Prostate gland (tissue), 2 donors: ENCODE measurements around the gene CYP4F3. TPM values are rescaled to one million over a fixed set of nuclear protein-coding genes. Genes with fewer than 3 reads are reported as not detected.

Experiments
- DNase-seq: peaks from one replicate; pipeline ENCODE4 v3.0.0-alpha.2; 2019; ENCODE audit warnings: low spot score
- H3K27ac ChIP-seq, 2 donors: fragments of 200-600 bp; sonication (generic); 2 replicates each; pipeline ENCODE4 v1.5.1; 2017 to 2019
- H3K27me3 ChIP-seq: fragments of 200-600 bp; sonication (generic); replicated peaks from 2 replicates; pipeline ENCODE4 v1.5.1; 2019; ENCODE audit not compliant: insufficient read depth
- H3K36me3 ChIP-seq, 2 donors: fragments of 200-600 bp; sonication (generic); 1 replicate in 1 of 2; 2 replicates in 1 of 2; pipeline versions ENCODE4 v1.5.1 to v1.8.1; 2017 to 2019
- H3K4me1 ChIP-seq: fragments of 200-600 bp; sonication (generic); replicated peaks from 2 replicates; pipeline ENCODE4 v1.5.1; 2019
- H3K4me3 ChIP-seq, 2 donors: fragments of 200-600 bp; sonication (generic); 2 replicates each; pipeline ENCODE4 v1.5.1; 2017 to 2019
- H3K9me3 ChIP-seq: fragments of 200-600 bp; sonication (generic); 2 replicates; pipeline ENCODE4 v1.5.1; 2017
- POLR2A ChIP-seq: fragments of 450-650 bp; IDR thresholded peaks from one replicate; pipeline ENCODE4 v1.6.1; 2016; ENCODE audit warnings: antibody characterized with exemption, mild to moderate bottlenecking
- POLR2AphosphoS5 ChIP-seq: sonication (generic); formaldehyde crosslinking; IDR thresholded peaks from one replicate; pipeline ENCODE4 v1.6.1; 2017; ENCODE audit warnings: antibody characterized with exemption
- WGBS: methylation state at CpG from one replicate; pipeline ENCODE4 v1.1.5; 2018; 5-methylcytosine and 5-hydroxymethylcytosine counted together
- intact Hi-C: fragments of 100-400 bp; cut with DNase I; formaldehyde crosslinking; loops from one replicate; pipeline ENCODE4 v1.14.2; 2022
- total RNA-seq, 2 donors: library from RNA; depleted of rRNA; stranded (reverse); fragments of >200 nt; gene quantifications; one replicate each; pipeline ENCODE4 v1.1.0, GENCODE V29; 2016
- TF ChIP-seq, protein P1 (sequence below), 4 experiments: fragments of 200-600 bp in 2 of 4; fragments of 450-650 bp in 2 of 4; sonication (generic) in 2 of 4; IDR thresholded peaks; 1 replicate in 3 of 4; 2 replicates in 1 of 4; pipeline ENCODE4 v1.5.1; 2016 to 2019; ENCODE audit warnings: antibody characterized with exemption in 4 of 4, mild to moderate bottlenecking in 2 of 4, moderate library complexity in 2 of 4

Gene CYP4F3
- total RNA-seq, 2 donors from 2014 or later, result 0.28 to 2.0 TPM

DNA sequence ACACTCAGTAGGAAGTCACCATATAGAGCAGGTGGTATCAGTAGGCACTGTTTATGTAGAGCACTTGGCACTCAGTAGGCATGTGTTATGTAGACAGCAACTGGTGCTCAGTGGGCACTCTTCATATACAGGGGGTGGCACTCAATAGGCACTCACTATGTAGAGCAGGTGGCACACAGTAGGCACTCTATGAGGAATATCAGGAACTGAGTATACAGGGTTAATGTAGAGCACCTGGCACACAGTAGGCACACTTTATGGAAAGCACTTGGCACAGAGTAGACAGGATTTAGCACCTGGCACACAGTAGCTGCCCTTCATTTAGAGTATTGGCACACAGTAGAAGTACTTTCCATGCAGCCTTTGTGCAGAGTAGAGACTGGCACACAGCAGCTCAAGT lies 1.1 kb upstream of the CYP4F3 start:
- no peak for DNase-seq
- Histone ChIP-seq H3K4me3 (no peak overlapping the region), H3K36me3 (no peaks in the 10 kb centered on the region), H3K4me1 (no peaks in the 10 kb centered on the region), H3K27ac (no peak overlapping the region), H3K27me3 (no peaks in the 10 kb centered on the region), H3K9me3 (no peaks in the 10 kb centered on the region)
- TF ChIP-seq, protein P1, sequence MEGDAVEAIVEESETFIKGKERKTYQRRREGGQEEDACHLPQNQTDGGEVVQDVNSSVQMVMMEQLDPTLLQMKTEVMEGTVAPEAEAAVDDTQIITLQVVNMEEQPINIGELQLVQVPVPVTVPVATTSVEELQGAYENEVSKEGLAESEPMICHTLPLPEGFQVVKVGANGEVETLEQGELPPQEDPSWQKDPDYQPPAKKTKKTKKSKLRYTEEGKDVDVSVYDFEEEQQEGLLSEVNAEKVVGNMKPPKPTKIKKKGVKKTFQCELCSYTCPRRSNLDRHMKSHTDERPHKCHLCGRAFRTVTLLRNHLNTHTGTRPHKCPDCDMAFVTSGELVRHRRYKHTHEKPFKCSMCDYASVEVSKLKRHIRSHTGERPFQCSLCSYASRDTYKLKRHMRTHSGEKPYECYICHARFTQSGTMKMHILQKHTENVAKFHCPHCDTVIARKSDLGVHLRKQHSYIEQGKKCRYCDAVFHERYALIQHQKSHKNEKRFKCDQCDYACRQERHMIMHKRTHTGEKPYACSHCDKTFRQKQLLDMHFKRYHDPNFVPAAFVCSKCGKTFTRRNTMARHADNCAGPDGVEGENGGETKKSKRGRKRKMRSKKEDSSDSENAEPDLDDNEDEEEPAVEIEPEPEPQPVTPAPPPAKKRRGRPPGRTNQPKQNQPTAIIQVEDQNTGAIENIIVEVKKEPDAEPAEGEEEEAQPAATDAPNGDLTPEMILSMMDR (IDR thresholded peaks at IDR 0.05), result no peak
- no peak for TF ChIP-seq POLR2A
- no peak for TF ChIP-seq POLR2AphosphoS5
- intact Hi-C loops, result no loop called here

DNA sequence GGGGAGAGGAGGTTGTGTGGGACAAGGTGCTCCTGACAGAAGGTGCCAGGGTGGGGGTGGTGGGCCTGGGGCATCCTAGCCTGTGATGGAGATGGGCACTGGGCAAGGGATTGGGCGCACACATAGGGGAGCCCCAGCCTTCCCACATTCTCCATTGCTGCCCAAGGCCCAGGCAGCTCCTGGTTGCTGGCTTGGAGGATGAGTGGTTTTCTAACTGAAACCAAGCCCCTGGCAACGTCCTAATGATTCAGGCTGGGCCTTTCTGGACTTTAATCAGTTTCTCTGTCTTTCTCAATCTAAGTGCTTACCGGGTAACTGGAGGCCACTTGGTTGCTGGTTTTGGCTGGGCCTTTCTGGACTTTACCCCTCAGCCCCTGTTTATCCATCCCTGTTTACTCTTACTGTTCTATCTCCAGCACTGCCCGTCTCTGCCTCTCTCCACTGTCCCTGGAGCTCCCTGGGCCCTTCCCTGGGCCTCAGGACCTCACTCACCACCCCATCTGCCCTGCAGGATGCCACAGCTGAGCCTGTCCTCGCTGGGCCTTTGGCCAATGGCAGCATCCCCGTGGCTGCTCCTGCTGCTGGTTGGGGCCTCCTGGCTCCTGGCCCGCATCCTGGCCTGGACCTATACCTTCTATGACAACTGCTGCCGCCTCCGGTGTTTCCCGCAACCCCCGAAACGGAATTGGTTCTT lies 354 bp downstream of the CYP4F3 start:
- no peaks in the 10 kb centered on the region for H3K27me3 ChIP-seq
- H3K4me1 ChIP-seq, result no peaks in the 10 kb centered on the region
- intact Hi-C loops, result no loop called here
- TF ChIP-seq, protein P1 (IDR thresholded peaks at IDR 0.05), result no peak
- TF ChIP-seq POLR2A (no peak), POLR2AphosphoS5 (no peak)
- H3K36me3 ChIP-seq, result no peaks in the 10 kb centered on the region
- 66% methylated on average over 12 of the region's 12 CpGs for WGBS
- H3K9me3 ChIP-seq, result no peaks in the 10 kb centered on the region
- DNase-seq, result no peak
- no peak overlapping the region for H3K27ac ChIP-seq
- no peak overlapping the region for H3K4me3 ChIP-seq

DNA sequence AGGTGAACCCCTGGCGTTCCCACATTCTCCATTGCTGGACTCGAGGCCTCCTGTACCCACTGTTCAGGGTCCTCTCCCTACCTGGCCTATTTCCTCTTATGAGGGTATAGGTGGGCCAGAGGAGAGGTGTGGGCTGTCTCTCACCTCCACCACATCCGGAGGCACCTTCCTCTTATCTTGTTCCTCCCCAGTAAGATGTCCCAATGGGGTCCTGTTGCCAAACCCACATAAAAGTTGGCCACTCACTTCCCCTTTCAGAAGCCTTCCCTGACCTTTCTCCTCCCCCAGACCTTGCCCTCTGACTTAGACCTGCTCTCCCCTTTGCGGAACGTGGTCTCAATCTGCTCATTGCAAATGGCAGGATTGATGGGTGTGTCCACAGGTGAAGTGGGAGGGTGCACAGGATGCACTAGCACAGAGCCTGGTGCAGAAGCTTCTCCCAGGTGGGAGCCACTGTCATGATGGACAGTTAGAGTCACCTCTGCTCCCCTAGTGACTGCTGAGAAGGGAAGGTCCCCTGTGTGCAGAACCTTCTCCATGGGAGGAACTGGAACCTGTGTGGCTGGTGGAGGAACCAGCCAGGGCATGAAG lies 1.3 kb downstream of the CYP4F3 start:
- H3K27ac ChIP-seq, result no peak overlapping the region
- no peak overlapping the region for H3K4me3 ChIP-seq
- no peaks in the 10 kb centered on the region for H3K27me3 ChIP-seq
- DNase-seq, result no peak
- H3K9me3 ChIP-seq, result no peaks in the 10 kb centered on the region
- no peaks in the 10 kb centered on the region for H3K4me1 ChIP-seq
- 75% methylated on average over 5 of the region's 5 CpGs for WGBS
- H3K36me3 ChIP-seq, result no peaks in the 10 kb centered on the region
- TF ChIP-seq POLR2A, result no peak
- no peak for TF ChIP-seq POLR2AphosphoS5
- TF ChIP-seq, protein P1 (IDR thresholded peaks at IDR 0.05), result no peak
- intact Hi-C loops, result no loop called here

DNA sequence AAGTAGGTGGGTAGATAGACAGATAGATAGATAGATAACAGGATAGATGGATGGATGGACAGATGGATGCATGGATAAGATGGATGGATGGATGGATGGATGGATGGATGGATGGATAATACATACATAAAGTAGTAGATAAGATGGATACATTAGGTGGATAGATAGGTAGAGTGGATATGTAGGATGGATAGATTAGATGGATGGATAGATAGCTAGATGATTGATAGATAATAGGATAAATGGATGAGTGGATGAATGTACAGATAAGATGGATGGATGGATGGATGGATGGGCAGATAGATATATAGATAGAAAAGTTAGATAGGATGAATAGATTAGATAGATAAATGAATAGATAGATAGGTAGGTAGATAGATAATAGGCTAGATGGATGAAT lies 2.1 kb downstream of the CYP4F3 start:
- no peaks in the 10 kb centered on the region for H3K27me3 ChIP-seq
- no peak overlapping the region for H3K27ac ChIP-seq
- H3K4me1 ChIP-seq, result no peaks in the 10 kb centered on the region
- no peak overlapping the region for H3K4me3 ChIP-seq
- no peaks in the 10 kb centered on the region for H3K9me3 ChIP-seq
- H3K36me3 ChIP-seq, result no peaks in the 10 kb centered on the region
- TF ChIP-seq POLR2A (no peak), POLR2AphosphoS5 (no peak)
- TF ChIP-seq, protein P1 (IDR thresholded peaks at IDR 0.05), result no peak
- no peak for DNase-seq
- intact Hi-C loops, result no loop called here

DNA sequence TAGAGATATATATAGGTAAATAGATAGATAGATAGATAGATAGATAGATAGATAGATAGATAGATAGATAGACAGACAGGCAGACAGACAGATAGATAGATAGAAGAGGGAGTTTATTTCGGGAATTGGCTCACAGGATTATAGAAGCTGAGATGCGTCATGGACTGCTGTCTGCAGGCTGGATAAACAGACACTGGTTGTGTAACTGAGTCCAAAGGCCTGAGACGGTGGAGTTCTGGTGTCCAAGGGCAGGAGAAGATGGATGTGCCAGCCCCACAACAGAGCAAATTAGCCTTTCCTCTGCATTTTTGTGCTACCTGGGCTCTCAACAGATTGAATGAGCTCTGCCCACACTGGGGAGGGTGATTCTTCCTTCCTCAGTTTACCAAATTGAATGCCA lies 2.7 kb downstream of the CYP4F3 start:
- no peaks in the 10 kb centered on the region for H3K4me1 ChIP-seq
- DNase-seq, result no peak
- 77% methylated on average over 3 of the region's 3 CpGs for WGBS
- H3K27me3 ChIP-seq, result no peaks in the 10 kb centered on the region
- intact Hi-C loops, result no loop called here
- H3K27ac ChIP-seq, result no peak overlapping the region
- no peaks in the 10 kb centered on the region for H3K9me3 ChIP-seq
- TF ChIP-seq, protein P1 (IDR thresholded peaks at IDR 0.05), result no peak
- no peak for TF ChIP-seq POLR2A
- no peak for TF ChIP-seq POLR2AphosphoS5
- H3K36me3 ChIP-seq, result no peaks in the 10 kb centered on the region
- H3K4me3 ChIP-seq, result no peak overlapping the region
